A549 (cell line): ENCODE measurements around the gene ZBTB8A. TPM values are rescaled to one million over a fixed set of nuclear protein-coding genes. Genes with fewer than 3 reads are reported as not detected.

Source experiments
- ATAC-seq, 2 experiments: fragments of 200-7000 bp in 1 of 2; fragments of >200 bp in 1 of 2; cut with Nextera tagmentation in 1 of 2; cut with Tn5 transposase in 1 of 2; 3 replicates each; pipeline versions ENCODE4 v1.8.0 to v1.9.1; 2018 to 2020; ENCODE audit warnings: mild to moderate bottlenecking in 1 of 2, moderate library complexity in 1 of 2
- CTCF ChIA-PET: fragments of 300-600 bp; sonication (Branson Sonifier 250); formaldehyde crosslinking; extraction: SDS; loops from one replicate; lab custom pipeline; 2021; ENCODE audit warnings: antibody characterized with exemption, inconsistent platforms; lab: Yijun Ruan, JAX
- POLR2A ChIA-PET: fragments of 350-600 bp; formaldehyde crosslinking; extraction: SDS; loops from one replicate; lab custom pipeline; 2021; ENCODE audit warnings: antibody characterized with exemption, inconsistent platforms; lab: Yijun Ruan, JAX
- DNase-seq, 2 experiments: peaks; one replicate each; pipeline versions ENCODE4 v3.0.0 to v3.0.0-alpha.2; 2011 to 2016; ENCODE audit warnings: low read depth in 1 of 2, low spot score in 1 of 2
- FAIRE-seq: peaks from 2 replicates; lab custom pipeline; 2011; peaks lifted over from hg19 to GRCh38; lab: Jason Lieb, UNC
- H3K27ac ChIP-seq, 2 experiments: fragments of >200 bp; sonication (Bioruptor Twin); formaldehyde crosslinking; 3 replicates each; pipeline ENCODE4 v1.5.1; 2016 to 2017
- H3K4me1 ChIP-seq: fragments of >200 bp; sonication (Bioruptor Twin); formaldehyde crosslinking; 3 replicates; pipeline ENCODE4 v1.6.1; 2016
- H3K4me2 ChIP-seq: fragments of >200 bp; sonication (Bioruptor Twin); formaldehyde crosslinking; 3 replicates; pipeline ENCODE4 v1.6.1; 2016
- H3K4me3 ChIP-seq: fragments of >200 bp; sonication (Bioruptor Twin); formaldehyde crosslinking; 3 replicates; pipeline ENCODE4 v1.5.1; 2016
- H3K9me3 ChIP-seq: fragments of >200 bp; sonication (Bioruptor Twin); formaldehyde crosslinking; 3 replicates; pipeline ENCODE4 v1.6.1; 2016
- BHLHE40 ChIP-seq: IDR thresholded peaks from 2 replicates; pipeline ENCODE4 v1.6.1; 2012; ENCODE audit warnings: low read depth, low read length, inconsistent platforms
- CBX8 ChIP-seq: fragments of 200-600 bp; sonication (generic); IDR thresholded peaks from 2 replicates; pipeline ENCODE4 v1.6.1; 2016
- CHD2 ChIP-seq: fragments of 150-350 bp; IDR thresholded peaks from 2 replicates; pipeline ENCODE4 v1.6.1; 2014; ENCODE audit warnings: low read length; ENCODE audit not compliant: partially characterized antibody
- ESRRA ChIP-seq: fragments of 150-350 bp; IDR thresholded peaks from 2 replicates; pipeline ENCODE4 v1.6.1; 2014; ENCODE audit warnings: mild to moderate bottlenecking, low read length, borderline replicate concordance
- HDAC2 ChIP-seq: fragments of 200-600 bp; sonication (generic); IDR thresholded peaks from 2 replicates; pipeline ENCODE4 v1.6.1; 2016
- HEYL ChIP-seq: fragments of 250-450 bp; sonication (Bioruptor Pico); IDR thresholded peaks from 2 replicates; pipeline ENCODE4 v1.8.0; 2021; ENCODE audit warnings: mild to moderate bottlenecking, moderate library complexity
- HOXA7 ChIP-seq: fragments of 250-450 bp; sonication (Bioruptor Pico); IDR thresholded peaks from 2 replicates; pipeline ENCODE4 v1.5.0; 2020; ENCODE audit warnings: mild to moderate bottlenecking, moderate library complexity
- HOXB13 ChIP-seq: fragments of 250-450 bp; sonication (Bioruptor Pico); IDR thresholded peaks from 2 replicates; pipeline ENCODE4 v1.5.0; 2020; ENCODE audit warnings: low read depth, mild to moderate bottlenecking, moderate library complexity
- HOXB5 ChIP-seq: fragments of 250-450 bp; sonication (Bioruptor Pico); IDR thresholded peaks from 2 replicates; pipeline ENCODE4 v1.5.0; 2020; ENCODE audit warnings: mild to moderate bottlenecking, moderate library complexity
- MAFK ChIP-seq: fragments of 450-650 bp; IDR thresholded peaks from 2 replicates; pipeline ENCODE4 v1.6.1; 2014; ENCODE audit not compliant: partially characterized antibody
- RCOR1 ChIP-seq: fragments of 150-350 bp; IDR thresholded peaks from 2 replicates; pipeline ENCODE4 v1.6.1; 2014; ENCODE audit warnings: antibody characterized with exemption, low read length, low read depth
- RFX5 ChIP-seq: fragments of 450-650 bp; IDR thresholded peaks from 2 replicates; pipeline ENCODE4 v1.7.1; 2014; ENCODE audit warnings: antibody characterized with exemption, mild to moderate bottlenecking, moderate library complexity
- TFCP2L1 ChIP-seq: fragments of 250-450 bp; sonication (Bioruptor Pico); IDR thresholded peaks from 2 replicates; pipeline ENCODE4 v1.5.0; 2021; ENCODE audit warnings: mild to moderate bottlenecking
- TP53 ChIP-seq: fragments of 250-450 bp; sonication (Bioruptor Pico); IDR thresholded peaks from 2 replicates; pipeline ENCODE4 v1.5.0; 2021; ENCODE audit warnings: mild to moderate bottlenecking, moderate library complexity
- ZNF302 ChIP-seq: fragments of 250-450 bp; sonication (Bioruptor Pico); IDR thresholded peaks from 2 replicates; pipeline ENCODE4 v1.9.0; 2021; ENCODE audit warnings: inconsistent platforms, mild to moderate bottlenecking, moderate library complexity
- ZSCAN20 ChIP-seq: fragments of 250-450 bp; sonication (Bioruptor Pico); IDR thresholded peaks from 2 replicates; pipeline ENCODE4 v1.8.0; 2022; ENCODE audit warnings: mild to moderate bottlenecking, moderate library complexity
- WGBS: methylation state at CpG from one replicate; pipeline ENCODE4 v1.1.6; 2017; ENCODE audit errors: missing lambda C conversion rate; 5-methylcytosine and 5-hydroxymethylcytosine counted together
- polyA minus RNA-seq: library from RNA; depleted of rRNA, polyadenylated mRNA; stranded (reverse); fragments of >200 nt; gene quantifications from 2 replicates; pipeline ENCODE4 v1.2.3, GENCODE V29; 2011; rRNA and poly(A)+ RNA removed
- polyA plus RNA-seq, 4 experiments: library from polyadenylated mRNA; depleted of rRNA in 3 of 4; stranded (reverse); fragments of >200 nt; fragmentation: RNase III in 1 of 4; extraction: RNeasy Plus Mini Kit Qiagen cat#74134 plus additional on column Dnase treatment in 1 of 4; gene quantifications; 2 replicates in 3 of 4; 3 replicates in 1 of 4; pipeline ENCODE4 v1.2.3, GENCODE V29; 2011 to 2017
- TF ChIP-seq, protein P1 (sequence below): IDR thresholded peaks from 2 replicates; pipeline ENCODE4 v1.6.1; 2012
- TF ChIP-seq, protein P2 (sequence below): fragments of 450-650 bp; IDR thresholded peaks from 2 replicates; pipeline ENCODE4 v1.6.1; 2014; ENCODE audit warnings: antibody characterized with exemption
- TF ChIP-seq, protein P3 (sequence below): fragments of 250-450 bp; sonication (Bioruptor Pico); IDR thresholded peaks from 2 replicates; pipeline ENCODE4 v1.5.0; 2020; ENCODE audit warnings: low read depth, mild to moderate bottlenecking, moderate library complexity
- TF ChIP-seq, protein P4 (sequence below): fragments of >200 bp; sonication (Bioruptor Twin); formaldehyde crosslinking; IDR thresholded peaks from 3 replicates; pipeline ENCODE4 v1.6.1; 2016

Gene ZBTB8A
- 4.9 and 6.0 TPM in 2 replicates for polyA plus RNA-seq (2011; rRNA removed)
- 0.75 and 1.0 TPM in 2 replicates for polyA plus RNA-seq (2012; cell fraction: cytosol; rRNA removed)
- 0.68 and 1.2 TPM in 2 replicates for polyA plus RNA-seq (2012; cell fraction: nucleus; rRNA removed)
- polyA plus RNA-seq (2017; fragmentation: RNase III; extraction: RNeasy Plus Mini Kit Qiagen cat#74134 plus additional on column Dnase treatment) = 2.5 to 2.7 TPM (median 2.6 TPM) in 3 replicates
- polyA minus RNA-seq = 2.9 and 5.2 TPM in 2 replicates

DNA sequence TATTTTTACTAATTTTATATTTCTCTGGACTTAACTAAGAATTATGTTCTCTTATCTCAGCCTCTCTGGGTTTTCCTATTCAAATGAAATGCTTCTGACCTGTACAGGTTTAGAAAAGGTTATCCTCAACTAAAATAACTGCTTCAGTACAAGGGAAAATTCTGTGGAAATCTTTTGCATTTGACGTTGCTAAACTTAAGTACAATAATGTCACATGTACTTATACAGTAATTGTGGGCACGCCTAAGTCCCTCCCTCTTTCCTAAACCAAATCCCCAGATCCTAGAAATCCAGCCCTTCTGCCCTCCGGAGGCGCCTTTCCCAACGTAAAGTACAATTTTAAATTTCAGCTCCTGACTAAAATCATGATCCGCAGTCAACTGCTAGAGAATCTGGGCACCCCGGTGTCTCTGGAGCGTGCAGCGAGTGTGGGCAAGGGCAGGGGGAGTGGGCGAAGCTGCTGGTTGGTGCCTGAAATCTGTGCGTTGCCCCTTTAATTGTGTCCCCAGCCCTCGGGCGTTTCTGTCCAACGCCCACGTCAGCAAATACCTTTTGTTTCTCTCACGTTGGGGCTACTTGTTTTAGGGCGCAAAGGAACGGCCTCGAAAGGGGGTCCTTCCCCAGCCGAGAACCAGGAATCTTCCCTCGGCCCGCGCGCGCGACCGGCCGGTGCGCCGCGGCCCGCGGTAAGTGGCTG is at the start of gene ZBTB8A:
Gene ZBTB8A, plus strand, starts transcription at position 541 of the 697 bp plus-strand sequence. CDS start 53,505 bp downstream, outside the sequence.
- ATAC-seq (peak; percentile 78 to 81), FAIRE-seq (no peak)
- Histone ChIP-seq H3K4me3 (peak within 1 kb of the TSS; percentile 90), H3K27ac (peak within 1 kb of the TSS; percentile 86 to 94), H3K9me3 (no peaks in the 10 kb centered on the region)
- WGBS = 1% methylated on average over 15 of the region's 33 CpGs
- ChIA-PET POLR2A (interaction anchor here (0.6 to 1.5 kb wide), 3 partner anchors 18 to 112 kb away, joined by 3 to 8 read pairs (median 4); partner anchors contain the start of genes RBBP4 and ZBTB8OS), CTCF (interaction anchor here (0.6 to 2.1 kb wide), 3 partner anchors 14 to 90 kb away, joined by 3 to 5 read pairs (median 5); no protein-coding TSS in a partner anchor)
- peak; percentile 65 for TF ChIP-seq MAFK
- TF ChIP-seq, protein P1, sequence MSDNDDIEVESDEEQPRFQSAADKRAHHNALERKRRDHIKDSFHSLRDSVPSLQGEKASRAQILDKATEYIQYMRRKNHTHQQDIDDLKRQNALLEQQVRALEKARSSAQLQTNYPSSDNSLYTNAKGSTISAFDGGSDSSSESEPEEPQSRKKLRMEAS = peak; percentile 50; the same call in 1 of the 2 replicates
- TF ChIP-seq, protein P2, sequence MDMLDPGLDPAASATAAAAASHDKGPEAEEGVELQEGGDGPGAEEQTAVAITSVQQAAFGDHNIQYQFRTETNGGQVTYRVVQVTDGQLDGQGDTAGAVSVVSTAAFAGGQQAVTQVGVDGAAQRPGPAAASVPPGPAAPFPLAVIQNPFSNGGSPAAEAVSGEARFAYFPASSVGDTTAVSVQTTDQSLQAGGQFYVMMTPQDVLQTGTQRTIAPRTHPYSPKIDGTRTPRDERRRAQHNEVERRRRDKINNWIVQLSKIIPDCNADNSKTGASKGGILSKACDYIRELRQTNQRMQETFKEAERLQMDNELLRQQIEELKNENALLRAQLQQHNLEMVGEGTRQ = no peak
- no peak for TF ChIP-seq ZSCAN20 (CRISPR knock-in tag)
- TF ChIP-seq, all 56 proteins: peak for 2
- peak; percentile 64 to 66 for DNase-seq
- peaks cover 10% of the 10 kb centered on the region; the same call in 2 of the 3 replicates for H3K4me1 ChIP-seq
- peak within 1 kb of the TSS; percentile 93 for H3K4me2 ChIP-seq

GRCh38 chr1:32489774-32490454 is 49.3 kb upstream of the ZBTB8A start:
- WGBS = 68% methylated on average over 3 of the region's 3 CpGs
- no peak overlapping the region for H3K27ac ChIP-seq
- H3K4me3 ChIP-seq = no peak overlapping the region
- no peaks in the 10 kb centered on the region for H3K4me1 ChIP-seq
- ATAC-seq = no peak
- H3K4me2 ChIP-seq = no peak overlapping the region
- FAIRE-seq = no peak
- DNase-seq = no peak
- ChIA-PET CTCF (no interaction called here), POLR2A (no interaction called here)
- TF ChIP-seq CBX8 (no peak), HOXB13 (CRISPR knock-in tag) (no peak), HOXB5 (CRISPR knock-in tag) (no peak), RCOR1 (no peak), ZSCAN20 (CRISPR knock-in tag) (no peak), ZNF302 (no peak), HDAC2 (no peak), BHLHE40 (no peak), TFCP2L1 (CRISPR knock-in tag) (no peak), HOXA7 (CRISPR knock-in tag) (no peak), TP53 (CRISPR knock-in tag) (no peak), RFX5 (no peak), CHD2 (no peak), HEYL (CRISPR knock-in tag) (no peak), ESRRA (no peak)
- TF ChIP-seq, protein P3, sequence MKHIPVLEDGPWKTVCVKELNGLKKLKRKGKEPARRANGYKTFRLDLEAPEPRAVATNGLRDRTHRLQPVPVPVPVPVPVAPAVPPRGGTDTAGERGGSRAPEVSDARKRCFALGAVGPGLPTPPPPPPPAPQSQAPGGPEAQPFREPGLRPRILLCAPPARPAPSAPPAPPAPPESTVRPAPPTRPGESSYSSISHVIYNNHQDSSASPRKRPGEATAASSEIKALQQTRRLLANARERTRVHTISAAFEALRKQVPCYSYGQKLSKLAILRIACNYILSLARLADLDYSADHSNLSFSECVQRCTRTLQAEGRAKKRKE (CRISPR knock-in tag) = no peak
- TF ChIP-seq, protein P4, sequence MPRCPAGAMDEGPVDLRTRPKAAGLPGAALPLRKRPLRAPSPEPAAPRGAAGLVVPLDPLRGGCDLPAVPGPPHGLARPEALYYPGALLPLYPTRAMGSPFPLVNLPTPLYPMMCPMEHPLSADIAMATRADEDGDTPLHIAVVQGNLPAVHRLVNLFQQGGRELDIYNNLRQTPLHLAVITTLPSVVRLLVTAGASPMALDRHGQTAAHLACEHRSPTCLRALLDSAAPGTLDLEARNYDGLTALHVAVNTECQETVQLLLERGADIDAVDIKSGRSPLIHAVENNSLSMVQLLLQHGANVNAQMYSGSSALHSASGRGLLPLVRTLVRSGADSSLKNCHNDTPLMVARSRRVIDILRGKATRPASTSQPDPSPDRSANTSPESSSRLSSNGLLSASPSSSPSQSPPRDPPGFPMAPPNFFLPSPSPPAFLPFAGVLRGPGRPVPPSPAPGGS = no peak
- H3K9me3 ChIP-seq = no peaks in the 10 kb centered on the region
